G401 (cell line): Measurements from ENCODE around the gene PRKACB. TPM values are rescaled to one million over a fixed set of nuclear protein-coding genes. Genes with fewer than 3 reads are reported as not detected.

Experiments used
- total RNA-seq: library from RNA; depleted of rRNA; stranded (reverse); fragments of >200 nt; shearing (Covaris generic); gene quantifications from 2 replicates; pipeline ENCODE4 v1.2.3, GENCODE V29; 2014; rRNA removed

Gene PRKACB
- total RNA-seq, 1 experiment from 2014 or later, result 15.5 TPM

Other genes starting within 250 kb of the PRKACB start
- not detected in 2 replicates for gene TTLL7, start 145.1 kb upstream of the PRKACB start, total RNA-seq
- gene SAMD13, start 157.4 kb downstream of the PRKACB start, total RNA-seq, result not detected in 2 replicates